Hepatocyte (in vitro differentiated cells): ENCODE measurements around the gene ABLIM2. TPM values are rescaled to one million over a fixed set of nuclear protein-coding genes. Genes with fewer than 3 reads are reported as not detected.

Experiments used
- DNase-seq: peaks from one replicate; pipeline ENCODE4 v3.0.0-alpha.2; 2016; ENCODE audit warnings: low spot score
- H2AFZ ChIP-seq: fragments of 200-600 bp; sonication (generic); 2 replicates; pipeline ENCODE4 v1.6.0; 2016; ENCODE audit warnings: antibody characterized with exemption, mild to moderate bottlenecking
- H3K27ac ChIP-seq: fragments of 200-600 bp; sonication (generic); 2 replicates; pipeline ENCODE4 v1.5.1; 2016; ENCODE audit warnings: mild to moderate bottlenecking
- H3K27me3 ChIP-seq: fragments of 200-600 bp; sonication (generic); 2 replicates; pipeline ENCODE4 v1.6.1; 2016
- H3K36me3 ChIP-seq: fragments of 200-600 bp; sonication (generic); replicated peaks from 2 replicates; pipeline ENCODE4 v1.5.1; 2016; ENCODE audit warnings: low read depth; ENCODE audit not compliant: insufficient read depth
- H3K4me1 ChIP-seq: fragments of 200-600 bp; sonication (generic); 2 replicates; pipeline ENCODE4 v1.5.1; 2016; ENCODE audit warnings: mild to moderate bottlenecking, moderate library complexity; ENCODE audit not compliant: insufficient read depth
- H3K4me2 ChIP-seq: fragments of 200-600 bp; sonication (generic); 2 replicates; pipeline ENCODE4 v1.6.0; 2016
- H3K4me3 ChIP-seq: fragments of 200-600 bp; sonication (generic); 2 replicates; pipeline ENCODE4 v1.5.1; 2016; ENCODE audit warnings: mild to moderate bottlenecking
- H3K79me2 ChIP-seq: fragments of 200-600 bp; sonication (generic); 2 replicates; pipeline ENCODE4 v1.6.0; 2017; ENCODE audit warnings: mild to moderate bottlenecking
- H3K9me2 ChIP-seq: fragments of 200-600 bp; sonication (generic); replicated peaks from 2 replicates; pipeline ENCODE4 v1.6.0; 2017; ENCODE audit warnings: mild to moderate bottlenecking; ENCODE audit not compliant: insufficient read depth
- H3K9me3 ChIP-seq: fragments of 200-600 bp; sonication (generic); 2 replicates; pipeline ENCODE4 v1.5.1; 2016; ENCODE audit warnings: low read depth, mild to moderate bottlenecking
- H4K20me1 ChIP-seq: fragments of 200-600 bp; sonication (generic); 2 replicates; pipeline ENCODE4 v1.6.0; 2016; ENCODE audit warnings: mild to moderate bottlenecking; ENCODE audit not compliant: insufficient read depth, poor library complexity, severe bottlenecking
- EZH2 ChIP-seq: fragments of 200-600 bp; sonication (generic); IDR thresholded peaks from 2 replicates; pipeline ENCODE4 v1.6.1; 2016; ENCODE audit warnings: antibody characterized with exemption, mild to moderate bottlenecking, borderline replicate concordance
- EZH2phosphoT487 ChIP-seq: fragments of 200-600 bp; sonication (generic); IDR thresholded peaks from one replicate; pipeline ENCODE4 v1.6.1; 2018; ENCODE audit warnings: antibody characterized with exemption, mild to moderate bottlenecking, low read depth, moderate library complexity; ENCODE audit not compliant: unreplicated experiment, severe bottlenecking
- WGBS: methylation state at CpG from one replicate; pipeline ENCODE4 v1.1.6; 2016; ENCODE audit warnings: low lambda C conversion rate; ENCODE audit errors: missing lambda C conversion rate; 5-methylcytosine and 5-hydroxymethylcytosine counted together
- polyA plus RNA-seq: library from polyadenylated mRNA; unstranded; fragments of >200 nt; fragmentation: Nextera tagmentation; extraction: Ambion mirVana; gene quantifications from 2 replicates; pipeline ENCODE4 v1.2.1, GENCODE V29; 2016
- total RNA-seq: library from RNA; depleted of rRNA; stranded (reverse); fragments of >200 nt; gene quantifications from 2 replicates; pipeline ENCODE4 v1.2.3, GENCODE V29; 2014
- TF ChIP-seq, protein P1 (sequence below): fragments of 200-600 bp; sonication (generic); IDR thresholded peaks from 2 replicates; pipeline ENCODE4 v1.5.1; 2016; ENCODE audit warnings: antibody characterized with exemption, mild to moderate bottlenecking; ENCODE audit not compliant: poor library complexity

The ABLIM2 gene
- total and polyA plus RNA-seq, 2 experiments from 2014 or later, result 1.7 to 2.0 TPM

DNA sequence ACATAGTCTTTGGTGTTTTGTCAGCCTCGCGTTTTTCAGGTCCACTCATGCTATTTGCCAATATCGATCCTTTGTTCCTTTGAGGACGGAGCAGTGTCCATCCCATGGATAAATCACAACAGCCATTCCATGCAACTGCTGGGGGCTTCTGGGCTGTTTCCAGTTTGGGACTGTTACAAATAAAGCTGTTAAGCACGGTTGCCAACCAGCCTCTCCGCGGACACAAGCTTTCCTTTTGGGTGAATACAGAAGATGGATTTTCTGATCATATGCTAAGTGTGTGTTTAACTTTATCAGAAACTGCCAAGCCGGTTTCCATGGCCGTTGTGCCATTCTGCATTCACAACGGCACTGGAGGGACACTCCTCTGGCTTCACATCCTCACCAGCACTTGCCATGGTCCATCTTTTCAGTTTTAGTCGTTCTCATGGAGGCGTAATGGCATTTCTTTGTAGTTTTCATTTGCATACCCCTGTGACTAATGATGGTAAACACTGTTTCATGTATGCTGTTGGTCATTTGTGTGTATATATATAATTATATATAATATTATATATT, 67.8 kb downstream of the ABLIM2 start:
- TF ChIP-seq EZH2 (no peak), EZH2phosphoT487 (no peak)
- TF ChIP-seq, protein P1, sequence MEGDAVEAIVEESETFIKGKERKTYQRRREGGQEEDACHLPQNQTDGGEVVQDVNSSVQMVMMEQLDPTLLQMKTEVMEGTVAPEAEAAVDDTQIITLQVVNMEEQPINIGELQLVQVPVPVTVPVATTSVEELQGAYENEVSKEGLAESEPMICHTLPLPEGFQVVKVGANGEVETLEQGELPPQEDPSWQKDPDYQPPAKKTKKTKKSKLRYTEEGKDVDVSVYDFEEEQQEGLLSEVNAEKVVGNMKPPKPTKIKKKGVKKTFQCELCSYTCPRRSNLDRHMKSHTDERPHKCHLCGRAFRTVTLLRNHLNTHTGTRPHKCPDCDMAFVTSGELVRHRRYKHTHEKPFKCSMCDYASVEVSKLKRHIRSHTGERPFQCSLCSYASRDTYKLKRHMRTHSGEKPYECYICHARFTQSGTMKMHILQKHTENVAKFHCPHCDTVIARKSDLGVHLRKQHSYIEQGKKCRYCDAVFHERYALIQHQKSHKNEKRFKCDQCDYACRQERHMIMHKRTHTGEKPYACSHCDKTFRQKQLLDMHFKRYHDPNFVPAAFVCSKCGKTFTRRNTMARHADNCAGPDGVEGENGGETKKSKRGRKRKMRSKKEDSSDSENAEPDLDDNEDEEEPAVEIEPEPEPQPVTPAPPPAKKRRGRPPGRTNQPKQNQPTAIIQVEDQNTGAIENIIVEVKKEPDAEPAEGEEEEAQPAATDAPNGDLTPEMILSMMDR, result no peak
- DNase-seq, result no peak
- no peaks in the 10 kb centered on the region for H3K9me2 ChIP-seq
- 87% methylated on average over 12 of the region's 12 CpGs for WGBS
- H3K4me1 ChIP-seq, result no peaks in the 10 kb centered on the region
- H2AFZ ChIP-seq, result no peak overlapping the region
- no peak overlapping the region for H3K4me3 ChIP-seq
- no peak overlapping the region for H3K4me2 ChIP-seq
- H3K27ac ChIP-seq, result no peak overlapping the region
- H3K36me3 ChIP-seq, result no peaks in the 10 kb centered on the region
- H3K9me3 ChIP-seq, result peaks cover 7% of the 10 kb centered on the region
- H3K79me2 ChIP-seq, result no peaks in the 10 kb centered on the region
- H3K27me3 ChIP-seq, result no peaks in the 10 kb centered on the region
- H4K20me1 ChIP-seq, result no peaks in the 10 kb centered on the region

DNA sequence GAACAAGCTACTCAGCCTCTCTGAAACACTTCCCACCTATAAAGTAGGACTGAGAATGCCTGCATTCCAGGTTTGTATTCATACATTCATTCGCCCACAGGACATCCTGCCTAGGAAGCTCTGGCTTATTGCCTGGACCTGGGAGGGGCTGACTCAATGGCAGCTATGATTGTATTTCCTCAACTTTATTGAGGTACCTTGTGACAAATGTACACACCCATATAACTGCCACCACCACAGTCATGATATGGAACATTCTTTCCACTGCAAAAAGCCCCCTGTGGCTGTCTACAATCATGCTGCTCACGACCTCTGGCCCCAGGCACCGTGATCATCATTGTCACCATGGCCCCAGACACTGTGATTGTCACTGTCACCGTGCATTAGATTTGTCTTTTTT, 68.3 kb downstream of the ABLIM2 start:
- no peaks in the 10 kb centered on the region for H3K4me1 ChIP-seq
- no peaks in the 10 kb centered on the region for H3K9me2 ChIP-seq
- H3K4me2 ChIP-seq, result no peak overlapping the region
- DNase-seq, result no peak
- H4K20me1 ChIP-seq, result no peaks in the 10 kb centered on the region
- no peaks in the 10 kb centered on the region for H3K79me2 ChIP-seq
- no peak overlapping the region for H2AFZ ChIP-seq
- TF ChIP-seq EZH2, result no peak
- no peak for TF ChIP-seq EZH2phosphoT487
- TF ChIP-seq, protein P1, result no peak
- no peak overlapping the region for H3K27ac ChIP-seq
- no peak overlapping the region for H3K4me3 ChIP-seq
- H3K27me3 ChIP-seq, result no peaks in the 10 kb centered on the region
- WGBS, result 77% methylated on average over 4 of the region's 4 CpGs
- H3K9me3 ChIP-seq, result peaks cover 7% of the 10 kb centered on the region
- H3K36me3 ChIP-seq, result no peaks in the 10 kb centered on the region

DNA sequence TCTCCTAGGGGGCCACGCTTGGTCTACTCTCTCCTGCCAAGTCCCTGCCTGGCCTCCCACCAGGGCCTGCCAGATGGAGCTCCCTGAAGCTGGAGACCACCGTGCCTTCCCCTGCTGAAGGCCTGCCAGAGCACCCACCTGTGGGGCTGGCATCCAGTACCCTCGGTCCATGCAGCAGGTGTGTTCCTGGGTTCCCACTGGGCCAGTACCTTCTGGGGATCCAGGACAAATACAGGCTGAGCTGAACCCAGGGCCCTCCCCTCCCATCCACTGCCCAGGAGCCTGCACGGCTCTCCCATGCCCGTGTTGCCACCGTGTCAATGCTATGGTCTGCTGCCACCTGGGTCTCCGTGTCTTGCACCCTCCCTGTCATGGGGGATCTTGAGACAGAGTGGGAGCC, 68.8 kb downstream of the ABLIM2 start:
- Histone ChIP-seq H3K4me2 (no peak overlapping the region), H2AFZ (no peak overlapping the region), H3K4me3 (no peak overlapping the region), H3K79me2 (no peaks in the 10 kb centered on the region), H3K4me1 (no peaks in the 10 kb centered on the region), H3K36me3 (no peaks in the 10 kb centered on the region), H4K20me1 (no peaks in the 10 kb centered on the region), H3K9me3 (peaks cover 7% of the 10 kb centered on the region), H3K27ac (no peak overlapping the region), H3K27me3 (no peaks in the 10 kb centered on the region), H3K9me2 (no peaks in the 10 kb centered on the region)
- DNase-seq, result no peak
- TF ChIP-seq EZH2 (no peak), EZH2phosphoT487 (no peak)
- TF ChIP-seq, protein P1, result no peak
- 96% methylated on average over 7 of the region's 7 CpGs for WGBS
